Activated CD4-positive, alpha-beta T cell treated with anti-CD3 and anti-CD28 coated beads, Interleukin-10, Interleukin-2, amounts not matched to agents 100 ng/mL and 50 ng/mL, durations not matched to agents 16 hours and 8 hours (primary cell): Measurements from ENCODE around the gene CST6.

Experiments
- DNase-seq: peaks from one replicate; pipeline ENCODE4 v3.0.0-alpha.2; 2020

The CST6 gene

GRCh38 chr11:66048547-66049323, 36.9 kb downstream of the CST6 start, which contains the start of gene GAL3ST3:
Gene GAL3ST3 (minus strand): TSS chr11:66049161. CDS start chr11:66045415, 3,746 bp downstream.
- no peak for DNase-seq

- no peak for DNase-seq
These were observed 38.9 kb downstream of the CST6 start for GRCh38 chr11:66050581-66051231.

GRCh38 chr11:66051371-66051765, 39.6 kb downstream of the CST6 start:
- no peak for DNase-seq

- peak; percentile 99 for DNase-seq
These were observed 40.2 kb downstream of the CST6 start, which contains the start of gene SF3B2 for GRCh38 chr11:66051766-66052663. Gene SF3B2 (plus strand): TSS chr11:66052364. CDS start chr11:66052385, 21 bp downstream.

- no peak for DNase-seq
These were observed 40.8 kb downstream of the CST6 start for GRCh38 chr11:66052664-66052982.

- no peak for DNase-seq
These were observed 43.2 kb downstream of the CST6 start for GRCh38 chr11:66055021-66055420.

- DNase-seq: no peak
These were observed 44.7 kb downstream of the CST6 start for GRCh38 chr11:66056501-66056900.

GRCh38 chr11:66059966-66060680, 48.3 kb downstream of the CST6 start:
- DNase-seq: no peak

- DNase-seq: no peak
These were observed 49.5 kb downstream of the CST6 start for GRCh38 chr11:66061268-66061667.

GRCh38 chr11:66062408-66062807, 50.6 kb downstream of the CST6 start:
- DNase-seq: no peak
